SK-N-SH treated with all-trans-retinoic acid at 6 μM for 48 hours (cell line): ENCODE measurements around the gene LRRC63.

Experiments
- ATAC-seq: fragments of 200-7000 bp; cut with Tn5 transposase; 3 replicates; pipeline ENCODE4 v1.9.1; 2020; ENCODE audit warnings: mild to moderate bottlenecking, moderate library complexity
- ARNTL ChIP-seq: fragments of 450-650 bp; formaldehyde crosslinking; IDR thresholded peaks from 2 replicates; pipeline ENCODE4 v1.5.0; 2020; ENCODE audit warnings: low read depth, mild to moderate bottlenecking, moderate library complexity, borderline replicate concordance
- BACH2 ChIP-seq: fragments of 250-450 bp; sonication (Bioruptor Pico); IDR thresholded peaks from 2 replicates; pipeline ENCODE4 v1.9.0; 2021; ENCODE audit warnings: mild to moderate bottlenecking, borderline replicate concordance
- CREB5 ChIP-seq: fragments of 250-450 bp; sonication (Bioruptor Pico); IDR thresholded peaks from 2 replicates; pipeline ENCODE4 v1.5.1; 2020; ENCODE audit warnings: low read depth, mild to moderate bottlenecking, moderate library complexity
- CSDC2 ChIP-seq: fragments of 250-450 bp; sonication (Bioruptor Pico); IDR thresholded peaks from 2 replicates; pipeline ENCODE4 v1.5.0; 2020; ENCODE audit warnings: mild to moderate bottlenecking, moderate library complexity
- CSRNP3 ChIP-seq: fragments of 250-450 bp; sonication (Bioruptor Pico); IDR thresholded peaks from 2 replicates; pipeline ENCODE4 v1.5.1; 2021; ENCODE audit warnings: mild to moderate bottlenecking, moderate library complexity
- ESRRG ChIP-seq: fragments of 250-450 bp; sonication (Bioruptor Pico); IDR thresholded peaks from 2 replicates; pipeline ENCODE4 v1.6.1; 2021; ENCODE audit warnings: mild to moderate bottlenecking
- GLIS3 ChIP-seq: fragments of 250-450 bp; sonication (Bioruptor Pico); IDR thresholded peaks from 2 replicates; pipeline ENCODE4 v1.5.0; 2020; ENCODE audit warnings: mild to moderate bottlenecking, moderate library complexity
- ISL1 ChIP-seq: fragments of 250-450 bp; sonication (Bioruptor Pico); IDR thresholded peaks from 2 replicates; pipeline ENCODE4 v2.1.2; 2022; ENCODE audit warnings: mild to moderate bottlenecking, moderate library complexity
- OSR1 ChIP-seq: fragments of 250-450 bp; sonication (Bioruptor Pico); IDR thresholded peaks from 2 replicates; pipeline ENCODE4 v1.8.0; 2022; ENCODE audit warnings: moderate library complexity, mild to moderate bottlenecking, inconsistent platforms
- PATZ1 ChIP-seq: fragments of 250-450 bp; sonication (Bioruptor Pico); IDR thresholded peaks from 2 replicates; pipeline ENCODE4 v1.8.0; 2020; ENCODE audit warnings: mild to moderate bottlenecking, moderate library complexity, borderline replicate concordance
- POU6F1 ChIP-seq: fragments of 250-450 bp; sonication (Bioruptor Pico); IDR thresholded peaks from 2 replicates; pipeline ENCODE4 v1.8.0; 2021; ENCODE audit warnings: low read depth, mild to moderate bottlenecking, moderate library complexity, borderline replicate concordance
- PPARA ChIP-seq: fragments of 250-450 bp; sonication (Bioruptor Pico); IDR thresholded peaks from 2 replicates; pipeline ENCODE4 v1.5.0; 2020; ENCODE audit warnings: mild to moderate bottlenecking, borderline replicate concordance
- RARB ChIP-seq: fragments of 250-450 bp; sonication (Bioruptor Pico); IDR thresholded peaks from 2 replicates; pipeline ENCODE4 v1.8.0; 2021; ENCODE audit warnings: mild to moderate bottlenecking, moderate library complexity
- SNAI2 ChIP-seq: fragments of 250-450 bp; sonication (Bioruptor Pico); IDR thresholded peaks from 2 replicates; pipeline ENCODE4 v1.5.0; 2020; ENCODE audit warnings: mild to moderate bottlenecking, moderate library complexity
- TCF4 ChIP-seq: fragments of 250-450 bp; sonication (Bioruptor Pico); IDR thresholded peaks from 2 replicates; pipeline ENCODE4 v1.8.0; 2021; ENCODE audit warnings: mild to moderate bottlenecking, moderate library complexity, borderline replicate concordance
- TOX ChIP-seq: fragments of 250-450 bp; sonication (Bioruptor Pico); IDR thresholded peaks from 2 replicates; pipeline ENCODE4 v1.8.0; 2021; ENCODE audit warnings: mild to moderate bottlenecking, moderate library complexity, borderline replicate concordance
- TSHZ2 ChIP-seq: fragments of 250-450 bp; sonication (Bioruptor Pico); IDR thresholded peaks from 2 replicates; pipeline ENCODE4 v1.5.0; 2020; ENCODE audit warnings: mild to moderate bottlenecking, moderate library complexity
- ZC3H10 ChIP-seq: fragments of 250-450 bp; sonication (Bioruptor Pico); IDR thresholded peaks from 2 replicates; pipeline ENCODE4 v1.5.1; 2021; ENCODE audit warnings: mild to moderate bottlenecking, moderate library complexity
- ZFP3 ChIP-seq: fragments of 250-450 bp; sonication (Bioruptor Pico); IDR thresholded peaks from 2 replicates; pipeline ENCODE4 v1.5.0; 2020; ENCODE audit warnings: mild to moderate bottlenecking, moderate library complexity
- ZFP30 ChIP-seq: fragments of 450-650 bp; formaldehyde crosslinking; IDR thresholded peaks from 2 replicates; pipeline ENCODE4 v1.5.0; 2022; ENCODE audit warnings: mild to moderate bottlenecking, moderate library complexity
- ZNF565 ChIP-seq: fragments of 450-650 bp; formaldehyde crosslinking; conservative IDR thresholded peaks from 2 replicates; pipeline ENCODE4 v1.5.0; 2020; ENCODE audit warnings: low read depth, mild to moderate bottlenecking, moderate library complexity
- ZNF70 ChIP-seq: fragments of 450-650 bp; formaldehyde crosslinking; IDR thresholded peaks from 2 replicates; pipeline ENCODE4 v1.5.0; 2020; ENCODE audit warnings: mild to moderate bottlenecking, moderate library complexity
- ZNF8 ChIP-seq: fragments of 450-650 bp; formaldehyde crosslinking; IDR thresholded peaks from 2 replicates; pipeline ENCODE4 v1.5.0; 2020; ENCODE audit warnings: mild to moderate bottlenecking, moderate library complexity

The LRRC63 gene

GRCh38 chr13:46317120-46317519, 105.4 kb downstream of the LRRC63 start:
- no peak for TF ChIP-seq ZFP30 (CRISPR knock-in tag)
- no peak for TF ChIP-seq ZNF565 (CRISPR knock-in tag)
- no peak for TF ChIP-seq CSDC2 (CRISPR knock-in tag)
- TF ChIP-seq ZC3H10: no peak
- no peak for TF ChIP-seq GLIS3 (CRISPR knock-in tag)
- no peak for ATAC-seq

- no peak for ATAC-seq
- TF ChIP-seq SNAI2: no peak
- TF ChIP-seq TCF4 (CRISPR knock-in tag): no peak
- TF ChIP-seq CSDC2 (CRISPR knock-in tag): no peak
- TF ChIP-seq ZNF565 (CRISPR knock-in tag): no peak
- no peak for TF ChIP-seq ISL1 (CRISPR knock-in tag)
- TF ChIP-seq ZFP30 (CRISPR knock-in tag): no peak
- TF ChIP-seq GLIS3 (CRISPR knock-in tag): no peak
- TF ChIP-seq OSR1 (CRISPR knock-in tag): no peak
- TF ChIP-seq PPARA (CRISPR knock-in tag): no peak
- no peak for TF ChIP-seq ESRRG (CRISPR knock-in tag)
- TF ChIP-seq POU6F1 (CRISPR knock-in tag): no peak
- no peak for TF ChIP-seq ARNTL (CRISPR knock-in tag)
- no peak for TF ChIP-seq TOX
- TF ChIP-seq CREB5 (CRISPR knock-in tag): no peak
- no peak for TF ChIP-seq TSHZ2
- no peak for TF ChIP-seq PATZ1 (CRISPR knock-in tag)
- no peak for TF ChIP-seq RARB (CRISPR knock-in tag)
- no peak for TF ChIP-seq ZFP3 (CRISPR knock-in tag)
Measured at GRCh38 chr13:46318986-46319385, 107.3 kb downstream of the LRRC63 start.

GRCh38 chr13:46320406-46320805, 108.7 kb downstream of the LRRC63 start:
- no peak for ATAC-seq
- TF ChIP-seq CREB5 (CRISPR knock-in tag) (no peak), ZNF70 (CRISPR knock-in tag) (no peak), ESRRG (CRISPR knock-in tag) (no peak), GLIS3 (CRISPR knock-in tag) (no peak), BACH2 (CRISPR knock-in tag) (no peak), CSDC2 (CRISPR knock-in tag) (no peak), ISL1 (CRISPR knock-in tag) (no peak), ZNF565 (CRISPR knock-in tag) (no peak), PPARA (CRISPR knock-in tag) (no peak), TSHZ2 (no peak), TCF4 (CRISPR knock-in tag) (no peak), ZNF8 (CRISPR knock-in tag) (no peak), CSRNP3 (CRISPR knock-in tag) (no peak), OSR1 (CRISPR knock-in tag) (no peak), ZFP3 (CRISPR knock-in tag) (no peak), ZFP30 (CRISPR knock-in tag) (no peak)
